Heart right ventricle (tissue), 16 donors: ENCODE measurements around the gene NECTIN2. TPM values are rescaled to one million over a fixed set of nuclear protein-coding genes. Genes with fewer than 3 reads are reported as not detected.

ENCODE experiments used
- ATAC-seq, 8 donors: fragments of 200-7000 bp; cut with Tn5 transposase; one replicate each; pipeline ENCODE4 v1.9.1; 2020; ENCODE audit warnings: mild to moderate bottlenecking in 8 of 8, moderate library complexity in 8 of 8, moderate number of reproducible peaks in 1 of 8
- DNase-seq, 2 donors: peaks; one replicate each; pipeline ENCODE4 v3.0.0-alpha.2; 2020
- H3K27ac ChIP-seq, 10 donors: fragments of 200-600 bp; sonication (generic) in 2 of 10; one replicate each; pipeline versions ENCODE4 v1.5.0 to v1.8.0; 2020 to 2022; ENCODE audit warnings: mild to moderate bottlenecking in 3 of 10
- H3K27me3 ChIP-seq, 7 donors: fragments of 200-600 bp; one replicate each; pipeline ENCODE4 v1.8.0; 2021 to 2022; ENCODE audit warnings: mild to moderate bottlenecking in 2 of 7
- H3K36me3 ChIP-seq, 9 donors: fragments of 200-600 bp; sonication (generic) in 1 of 9; one replicate each; pipeline versions ENCODE4 v1.5.0 to v1.8.0; 2020 to 2022; ENCODE audit warnings: mild to moderate bottlenecking in 2 of 9
- H3K4me1 ChIP-seq, 9 donors: fragments of 200-600 bp; sonication (generic) in 1 of 9; one replicate each; pipeline versions ENCODE4 v1.5.0 to v1.8.0; 2020 to 2022; ENCODE audit warnings: mild to moderate bottlenecking in 4 of 9
- H3K4me3 ChIP-seq, 10 donors: fragments of 200-600 bp; sonication (generic) in 2 of 10; one replicate each; pipeline versions ENCODE4 v1.5.0 to v1.8.0; 2020 to 2022; ENCODE audit warnings: mild to moderate bottlenecking in 7 of 10, moderate library complexity in 2 of 10
- H3K9me3 ChIP-seq, 11 donors: fragments of 200-600 bp in 10 of 11; sonication (generic) in 2 of 11; one replicate each; pipeline versions ENCODE4 v1.5.0 to v1.8.0; 2013 to 2022; ENCODE audit warnings: mild to moderate bottlenecking in 2 of 11, control low read depth in 1 of 11, moderate library complexity in 1 of 11
- WGBS, 2 donors: extraction: QIAGEN DNeasy Blood & Tissue Kit; methylation state at CpG; one replicate each; pipeline ENCODE4 v1.1.7; 2013; ENCODE audit warnings: inconsistent platforms in 1 of 2; 5-methylcytosine and 5-hydroxymethylcytosine counted together
- intact Hi-C, 10 donors: fragments of 100-400 bp; cut with DNase I; formaldehyde crosslinking; loops; one replicate each; pipeline versions ENCODE4 v1.11.1 to v1.14.2; 2022
- polyA plus RNA-seq, 2 donors: library from polyadenylated mRNA; stranded (reverse); fragments of 200-250 nt; gene quantifications; one replicate each; pipeline ENCODE4 v1.2.3, GENCODE V29; 2013
- total RNA-seq, 10 donors: library from RNA; stranded (reverse); fragmentation: NEBNext Ultra II Directional in 3 of 10; extraction: Animal tissue kit (Norgen Biotek cat#: 25700) in 3 of 10; gene quantifications; one replicate each; pipeline versions ENCODE4 v1.2.1 to v1.2.4, GENCODE V29; 2021 to 2023
- TF ChIP-seq, protein P1 (sequence below), 9 donors: fragments of 200-600 bp; sonication (generic) in 2 of 9; IDR thresholded peaks; one replicate each; pipeline versions ENCODE4 v1.5.0 to v1.8.0; 2021 to 2022; ENCODE audit warnings: antibody characterized with exemption in 9 of 9, mild to moderate bottlenecking in 5 of 9, moderate library complexity in 1 of 9
- donor health status: Arrhythmogenic right ventricular cardiomyopathy.
- donor health status: ischemic (EF 13 %, LVEDD 7.1; RV severe dilation, severe dysfunction).
- donor health status: healthy with polysubstance abuse.
- donor health status: DM: no; HTN: yes; CAD: no.
- donor health status: DM: no; HTN: no; CAD: no.
- donor health status: ischemic (EF 25% LVEDD 6.9; RV normal size, moderate dysfunction).
- donor health status: ischemic (EF 25% LVEDD 5.7; RV mildly dilated, moderate dysfunction).
- donor health status: healthy.
- donor health status: DM: yes; HTN: yes; CAD: no.
- donor health status: Ischemic cardiomyopathy.
- donor health status: ischemic (EF 35%, LVEDD 5.7; RV mildly dilated, moderate dysfunction).
- donor health status: nonischemic (EF 11% LVEDD 7.7; RV severe dilation, severe dysfunction).
- donor health status: DM: yes; HTN: yes; CAD: no.
- donor health status: PGD.
- donor health status: ischemic (EF 29% LVEDD 5.4; RV normal size, mild dysfunction).
- donor health status: nonischemic (EF 23%, LVEDD 6.1; RV moderate dilation, normal function).

The NECTIN2 gene
- total and polyA plus RNA-seq, 12 donors: 34.1 to 96.8 (median 49.0) TPM

DNA sequence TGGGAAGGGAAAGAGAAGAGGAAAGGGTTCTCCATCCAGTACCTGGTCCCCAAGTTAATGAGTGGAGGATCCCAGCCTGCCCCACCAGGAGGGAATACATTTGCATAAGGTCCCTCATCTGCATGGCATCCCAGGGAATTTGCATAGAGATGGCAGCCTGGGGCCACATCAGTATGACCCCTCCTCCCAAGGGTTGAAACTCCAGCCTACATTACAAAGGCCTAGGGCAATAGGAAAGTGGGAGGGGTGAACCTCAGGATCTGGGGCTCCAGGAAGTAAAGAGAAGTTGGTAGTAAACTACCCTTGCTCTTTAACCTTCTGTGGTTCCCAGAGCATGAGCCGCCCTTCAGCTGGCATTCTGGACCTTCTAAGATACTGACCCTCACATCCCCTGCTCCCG is 6.8 kb upstream of the NECTIN2 start:
- ATAC-seq (no peak), DNase-seq (no peak)
- H3K36me3 ChIP-seq: no peaks in the 10 kb centered on the region
- peaks cover 0 to 5% (median under 1%) of the 10 kb centered on the region in 9 donors for H3K4me1 ChIP-seq
- intact Hi-C loops: no loop called here
- WGBS, 2 donors: 89 to 97% methylated on average over 2 of the region's 2 CpGs
- H3K27ac ChIP-seq: no peak overlapping the region
- H3K4me3 ChIP-seq: no peak overlapping the region
- no peaks in the 10 kb centered on the region for H3K9me3 ChIP-seq
- no peaks in the 10 kb centered on the region for H3K27me3 ChIP-seq
- TF ChIP-seq, protein P1, sequence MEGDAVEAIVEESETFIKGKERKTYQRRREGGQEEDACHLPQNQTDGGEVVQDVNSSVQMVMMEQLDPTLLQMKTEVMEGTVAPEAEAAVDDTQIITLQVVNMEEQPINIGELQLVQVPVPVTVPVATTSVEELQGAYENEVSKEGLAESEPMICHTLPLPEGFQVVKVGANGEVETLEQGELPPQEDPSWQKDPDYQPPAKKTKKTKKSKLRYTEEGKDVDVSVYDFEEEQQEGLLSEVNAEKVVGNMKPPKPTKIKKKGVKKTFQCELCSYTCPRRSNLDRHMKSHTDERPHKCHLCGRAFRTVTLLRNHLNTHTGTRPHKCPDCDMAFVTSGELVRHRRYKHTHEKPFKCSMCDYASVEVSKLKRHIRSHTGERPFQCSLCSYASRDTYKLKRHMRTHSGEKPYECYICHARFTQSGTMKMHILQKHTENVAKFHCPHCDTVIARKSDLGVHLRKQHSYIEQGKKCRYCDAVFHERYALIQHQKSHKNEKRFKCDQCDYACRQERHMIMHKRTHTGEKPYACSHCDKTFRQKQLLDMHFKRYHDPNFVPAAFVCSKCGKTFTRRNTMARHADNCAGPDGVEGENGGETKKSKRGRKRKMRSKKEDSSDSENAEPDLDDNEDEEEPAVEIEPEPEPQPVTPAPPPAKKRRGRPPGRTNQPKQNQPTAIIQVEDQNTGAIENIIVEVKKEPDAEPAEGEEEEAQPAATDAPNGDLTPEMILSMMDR (IDR thresholded peaks at IDR 0.05): no peak

DNA sequence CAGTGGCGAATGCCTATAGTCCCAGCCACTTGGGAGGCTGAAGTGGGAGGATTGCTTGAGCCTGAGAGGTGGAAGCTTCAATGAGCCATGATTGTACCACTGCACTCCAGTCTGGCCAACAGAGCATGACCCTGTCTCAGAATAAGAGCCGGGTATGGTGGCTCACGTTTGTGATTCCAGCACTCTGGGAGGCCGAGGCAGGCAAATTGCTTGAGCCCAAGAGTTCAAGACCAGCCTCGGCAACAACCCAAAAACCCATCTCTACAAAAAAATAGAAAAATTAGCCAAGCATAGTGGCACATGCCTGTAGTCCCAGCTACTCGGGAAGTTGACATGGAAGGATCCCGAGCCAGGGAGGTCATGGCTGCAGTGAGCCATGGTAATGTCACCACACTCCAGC is 5.3 kb upstream of the NECTIN2 start:
- Histone ChIP-seq H3K4me3 (no peak overlapping the region), H3K36me3 (no peaks in the 10 kb centered on the region), H3K4me1 (peaks cover 4 to 18% (median 10%) of the 10 kb centered on the region in 9 donors), H3K27ac (no peak overlapping the region), H3K9me3 (no peaks in the 10 kb centered on the region), H3K27me3 (no peaks in the 10 kb centered on the region)
- 85 to 91% methylated on average over 7 of the region's 7 CpGs for WGBS, 2 donors
- DNase-seq: no peak
- ATAC-seq: no peak
- TF ChIP-seq, protein P1 (IDR thresholded peaks at IDR 0.05): no peak
- intact Hi-C loops: loop anchor here in 8 of 10 donors (2.0 to 10.0 kb wide), 5 partner anchors 38 to 156 kb away; no protein-coding TSS in a partner anchor

DNA sequence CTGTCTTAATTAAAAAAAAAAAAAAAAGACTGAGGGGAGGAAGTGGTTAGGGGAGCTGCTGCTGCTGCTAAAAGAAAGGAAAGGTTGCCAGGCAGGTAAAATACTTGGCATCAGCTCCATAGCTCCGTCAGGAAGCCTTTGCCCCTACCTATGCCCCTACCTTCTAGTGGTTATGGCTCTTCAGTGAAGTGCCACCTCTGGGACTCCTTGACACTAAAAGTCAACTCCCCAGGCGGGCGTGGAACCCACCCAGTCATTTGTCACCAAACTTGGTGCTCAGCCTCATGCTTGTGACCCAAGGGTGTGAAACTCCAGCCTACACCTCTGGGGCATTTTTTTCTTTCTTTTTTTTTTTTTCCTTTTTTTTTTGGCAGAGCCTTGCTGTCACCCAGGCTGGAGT is 4.9 kb upstream of the NECTIN2 start:
- no peak for DNase-seq
- no peak overlapping the region for H3K27ac ChIP-seq
- intact Hi-C loops: loop anchor here in 8 of 10 donors (2.0 to 10.0 kb wide), 5 partner anchors 38 to 156 kb away; no protein-coding TSS in a partner anchor
- TF ChIP-seq, protein P1 (IDR thresholded peaks at IDR 0.05): no peak
- H3K9me3 ChIP-seq: no peaks in the 10 kb centered on the region
- no peak overlapping the region for H3K4me3 ChIP-seq
- no peaks in the 10 kb centered on the region for H3K36me3 ChIP-seq
- H3K4me1 ChIP-seq: peaks cover 4 to 18% (median 10%) of the 10 kb centered on the region in 9 donors
- no peaks in the 10 kb centered on the region for H3K27me3 ChIP-seq
- 92 to 97% methylated on average over 3 of the region's 3 CpGs for WGBS, 2 donors
- ATAC-seq: no peak

DNA sequence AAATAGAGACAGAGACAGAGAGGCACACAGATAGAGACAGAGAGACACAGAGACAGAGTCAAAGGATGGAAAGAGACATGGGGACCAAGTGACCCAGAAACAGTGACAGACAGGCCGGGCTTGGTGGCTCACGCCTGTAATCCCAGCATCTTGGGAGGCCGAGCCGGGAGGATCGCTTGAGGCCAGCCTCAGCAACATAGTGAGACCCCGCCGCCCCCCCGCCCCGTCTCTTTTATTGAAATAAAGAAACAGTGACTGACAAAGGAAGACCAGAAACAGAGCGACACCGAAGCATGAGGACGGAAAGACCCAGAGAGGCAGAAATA is 848 bp upstream of the NECTIN2 start:
- intact Hi-C loops: loop anchor here in 9 of 10 donors (1.0 to 10.0 kb wide), 11 partner anchors 24 to 160 kb away; partner anchors contain the start of gene TOMM40 (in 3 of the 9)
- 10 to 14% methylated on average over 12 of the region's 12 CpGs for WGBS, 2 donors
- H3K9me3 ChIP-seq: no peaks in the 10 kb centered on the region
- TF ChIP-seq, protein P1 (IDR thresholded peaks at IDR 0.05): no peak
- H3K4me1 ChIP-seq: peaks cover 10 to 48% (median 37%) of the 10 kb centered on the region in 9 donors
- H3K36me3 ChIP-seq: no peaks in the 10 kb centered on the region
- ATAC-seq (no peak), DNase-seq (peak in 1 of 2 donors; percentile 35)
- H3K4me3 ChIP-seq: peak overlapping the region in 8 of 10 donors; percentile 45 to 100 (median 96)
- peaks cover 0 to 13% (median 0%) of the 10 kb centered on the region in 7 donors for H3K27me3 ChIP-seq
- peak overlapping the region in 9 of 10 donors; percentile 28 to 100 (median 86) for H3K27ac ChIP-seq
